Measurements from ENCODE around the gene CDK10.

The CDK10 gene

DNA sequence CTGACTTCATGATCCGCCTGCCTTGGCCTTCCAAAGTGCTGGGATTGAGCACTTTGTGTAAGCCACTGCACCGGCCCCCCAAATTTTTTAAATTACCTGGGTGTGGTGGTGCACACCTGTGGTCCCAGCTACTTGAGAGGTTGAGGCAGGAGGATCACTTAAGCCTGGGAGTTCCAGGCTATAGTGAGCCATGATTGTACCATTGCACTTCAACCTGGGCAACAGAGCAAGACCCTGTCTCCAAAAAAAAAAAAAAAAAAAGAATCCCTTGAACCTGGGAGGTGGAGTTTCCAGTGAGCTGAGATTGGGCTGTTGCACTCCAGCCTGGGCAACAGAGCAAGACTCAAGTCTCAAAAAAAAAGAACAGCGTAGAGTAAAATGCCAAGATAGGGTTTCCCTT, 50.1 kb downstream of the CDK10 start:
- no peak for DNase-seq (ENCODE audit: low read depth)

DNA sequence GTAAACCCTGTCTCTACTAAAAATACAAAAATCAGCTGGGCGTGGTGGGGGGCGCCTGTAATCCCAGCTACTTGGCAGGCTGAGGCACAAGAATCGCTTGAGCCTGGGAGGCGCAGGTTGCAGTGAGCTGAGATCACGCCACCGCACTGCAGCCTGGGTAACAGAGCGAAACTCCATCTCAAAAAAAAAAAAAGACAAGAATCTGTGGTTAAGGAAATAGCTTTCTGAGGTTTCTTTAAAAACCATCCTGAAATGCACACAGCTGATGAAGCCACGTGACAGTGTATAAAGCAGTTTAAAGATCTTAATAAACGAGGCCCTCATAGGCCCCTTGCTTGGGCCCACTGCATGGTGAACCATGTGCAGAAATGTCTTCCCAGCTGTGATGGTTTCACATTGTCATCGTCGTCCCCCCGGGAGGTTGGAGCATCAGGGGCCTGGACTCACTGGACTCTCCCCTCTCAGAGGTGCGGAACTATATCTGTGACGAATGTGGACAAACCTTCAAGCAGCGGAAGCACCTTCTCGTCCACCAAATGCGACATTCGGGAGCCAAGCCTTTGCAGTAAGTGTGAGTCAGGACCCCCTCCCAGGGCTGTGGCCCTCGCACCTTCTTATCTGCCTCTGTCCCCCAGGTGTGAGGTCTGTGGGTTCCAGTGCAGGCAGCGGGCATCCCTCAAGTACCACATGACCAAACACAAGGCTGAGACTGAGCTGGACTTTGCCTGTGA, 51.0 kb downstream of the CDK10 start:
- DNase-seq (ENCODE audit: low read depth): peak; percentile 12

DNA sequence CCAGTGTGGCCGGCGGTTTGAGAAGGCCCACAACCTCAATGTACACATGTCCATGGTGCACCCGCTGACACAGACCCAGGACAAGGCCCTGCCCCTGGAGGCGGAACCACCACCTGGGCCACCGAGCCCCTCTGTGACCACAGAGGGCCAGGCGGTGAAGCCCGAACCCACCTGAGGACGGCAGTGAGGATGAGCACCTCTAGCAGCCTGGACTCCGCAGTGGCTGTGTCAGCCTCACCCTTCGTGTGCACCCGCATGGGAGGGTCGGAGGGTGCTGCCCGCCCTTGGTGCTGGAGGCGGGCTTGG, 51.5 kb downstream of the CDK10 start:
- no peak for DNase-seq (ENCODE audit: low read depth)

DNA sequence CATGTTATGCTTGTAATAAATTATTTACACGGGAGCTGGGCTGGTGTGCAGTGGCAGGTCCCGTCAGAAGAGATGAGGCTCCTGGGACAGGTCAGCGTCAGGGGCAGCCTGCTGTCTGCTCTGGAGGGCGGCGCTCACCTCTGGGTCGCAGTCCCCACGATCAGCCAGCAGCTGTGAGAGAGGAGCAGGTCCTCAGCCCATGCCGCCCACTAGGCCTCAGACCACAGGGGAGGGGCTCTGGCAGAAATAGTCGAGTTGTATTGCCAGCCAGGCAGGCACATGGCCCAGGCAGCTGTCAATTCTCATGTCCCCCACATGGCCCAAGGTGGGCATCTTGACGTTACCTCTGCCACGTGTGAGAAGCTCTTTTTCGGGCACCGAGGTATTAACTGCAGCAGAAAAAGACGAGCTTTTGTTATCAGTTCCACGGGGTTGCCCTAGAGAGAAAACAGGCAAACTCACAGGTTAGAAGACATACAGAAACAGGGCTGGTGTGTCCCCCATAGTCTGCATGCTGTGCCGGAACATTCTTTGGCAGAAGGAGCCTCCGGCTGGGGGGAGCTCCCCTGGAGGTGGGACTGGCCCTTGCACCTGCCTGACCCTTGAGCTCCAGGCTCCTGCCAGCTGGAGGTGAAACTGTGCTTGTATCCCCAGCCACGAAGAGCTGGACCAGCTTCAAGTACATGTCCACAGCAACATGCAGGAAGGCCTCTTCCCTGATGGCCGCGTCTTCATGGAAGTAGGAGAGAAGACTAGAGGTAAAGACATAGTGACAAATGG, 52.2 kb downstream of the CDK10 start:
- no peak for DNase-seq (ENCODE audit: low read depth)

DNA sequence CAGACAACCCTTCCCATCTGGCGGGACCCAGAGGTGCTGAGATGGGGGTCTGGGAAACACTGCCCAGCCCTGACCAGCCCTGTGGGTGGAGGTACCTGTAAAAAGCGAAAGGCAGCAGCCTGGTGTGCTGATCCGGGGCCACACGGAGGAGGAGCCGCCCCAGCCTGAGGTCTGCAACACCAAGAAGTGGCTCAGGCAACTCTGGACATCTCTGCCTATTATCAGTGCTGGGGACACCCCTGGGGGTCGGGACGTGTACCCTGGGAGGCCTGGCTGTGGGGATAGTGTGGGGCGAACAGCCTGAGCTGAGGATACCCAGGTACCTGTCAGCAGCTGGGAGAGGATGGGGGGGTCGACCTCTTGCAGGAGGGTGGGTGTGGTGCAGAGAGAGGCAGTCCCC, 52.9 kb downstream of the CDK10 start:
- no peak for DNase-seq (ENCODE audit: low read depth)

DNA sequence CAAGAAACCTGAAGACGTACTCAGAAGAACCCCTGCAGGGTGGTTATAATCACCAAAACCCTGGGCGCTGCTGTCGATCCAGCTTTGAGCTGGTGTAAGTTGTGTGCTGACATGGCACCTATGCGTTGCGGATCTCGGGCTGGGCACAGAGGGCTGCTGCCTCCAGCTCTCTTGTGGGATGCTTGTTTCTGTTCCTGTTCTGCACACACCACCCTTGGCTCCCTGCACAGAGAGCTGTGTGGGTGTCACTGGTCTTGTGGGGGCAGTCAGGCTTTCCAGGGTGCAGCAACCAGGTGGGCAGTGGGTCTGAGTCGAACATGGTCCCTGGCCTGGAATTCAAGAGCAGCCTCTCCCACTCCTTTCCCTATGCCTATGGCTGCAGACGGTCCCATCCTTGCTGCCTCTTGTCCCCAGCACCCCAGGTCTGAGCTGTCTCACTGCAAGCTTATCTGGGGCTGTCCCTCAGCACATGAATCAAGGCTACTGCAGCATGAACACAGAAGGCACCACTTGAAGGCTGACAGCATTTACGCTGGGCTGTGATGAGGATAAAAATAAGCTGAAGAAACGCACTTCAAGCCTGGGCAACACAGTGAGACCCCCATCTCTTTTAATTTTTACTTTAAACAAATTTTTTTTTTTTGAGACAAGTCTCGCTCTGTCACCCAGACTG, 55.0 kb downstream of the CDK10 start:
- DNase-seq (ENCODE audit: low read depth): no peak

DNA sequence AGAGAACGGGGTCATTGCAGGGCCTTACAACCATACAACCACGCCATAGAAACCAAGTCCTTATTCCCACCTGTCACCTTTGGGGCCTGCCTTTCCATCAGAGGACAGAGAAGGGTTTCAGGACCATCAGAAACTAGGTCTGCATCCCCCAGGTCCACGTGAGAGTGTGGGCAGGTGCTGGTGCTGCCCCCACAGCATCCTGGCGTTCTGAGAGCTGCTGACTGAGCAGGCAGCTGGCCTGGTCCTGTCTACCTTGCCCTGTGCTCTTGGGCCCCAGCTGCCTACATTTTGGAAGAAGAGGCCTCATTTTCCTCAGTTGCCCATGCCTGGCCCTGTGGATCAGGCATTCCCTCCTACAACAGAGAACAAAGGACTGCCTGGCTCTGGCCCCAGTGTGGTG, 56.5 kb downstream of the CDK10 start:
- no peak for DNase-seq (ENCODE audit: low read depth)

DNA sequence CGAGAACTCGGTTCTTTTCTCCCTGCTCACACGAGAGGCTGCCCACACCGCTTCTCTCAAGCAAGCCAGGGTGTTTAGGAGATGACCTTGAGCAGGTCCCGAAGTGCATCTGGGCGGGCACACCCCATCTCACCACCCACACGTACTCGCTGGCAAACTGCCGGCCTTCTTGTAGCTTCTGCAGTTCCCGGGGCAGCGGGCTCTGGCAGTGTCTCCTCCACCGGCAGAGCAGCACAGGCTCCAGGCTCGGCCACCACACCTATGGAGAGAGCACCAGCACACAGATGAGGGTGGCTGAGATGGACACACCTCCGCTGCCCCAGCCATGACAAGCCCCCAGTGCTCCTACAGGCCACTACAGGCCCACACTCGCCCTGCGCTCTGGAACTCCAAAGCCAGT, 58.3 kb downstream of the CDK10 start:
- no peak for DNase-seq (ENCODE audit: low read depth)
